H1 (cell line): ENCODE results near the gene CGB3.

Experiments used
- RXRA ChIP-seq: IDR thresholded peaks from 2 replicates; pipeline ENCODE4 v1.6.1; 2011; ENCODE audit warnings: low read depth, mild to moderate bottlenecking, low read length, moderate library complexity; ENCODE audit not compliant: insufficient read depth
- SAP30 ChIP-seq: fragments of 300-600 bp; sonication (generic); IDR thresholded peaks from 2 replicates; pipeline ENCODE4 v1.7.1; 2012; ENCODE audit warnings: low read length, moderate library complexity, mild to moderate bottlenecking, inconsistent platforms; ENCODE audit not compliant: insufficient read depth, insufficient replicate concordance
- SIN3A ChIP-seq, 2 experiments: IDR thresholded peaks in 1 of 2; conservative IDR thresholded peaks in 1 of 2; 2 replicates each; pipeline ENCODE4 v1.6.1; 2011 to 2012; ENCODE audit warnings: low read length in 2 of 2, improper control_type of control experiment in 1 of 2, low read depth in 1 of 2, mild to moderate bottlenecking in 1 of 2
- USF2 ChIP-seq: IDR thresholded peaks from 2 replicates; pipeline ENCODE4 v1.6.1; 2011; ENCODE audit warnings: low read length, improper control_type of control experiment
- TF ChIP-seq, protein P1 (sequence below), 3 experiments: IDR thresholded peaks; 1 replicate in 2 of 3; 2 replicates in 1 of 3; pipeline versions ENCODE4 v1.5.1 to v1.6.1; 2011; ENCODE audit warnings: low read length in 3 of 3, mild to moderate bottlenecking in 3 of 3, inconsistent platforms in 2 of 3, low read depth in 1 of 3, moderate library complexity in 1 of 3; ENCODE audit not compliant: insufficient read depth in 1 of 3; ENCODE audit errors: control extremely low read depth in 1 of 3

GRCh38 chr19:49067554-49067953 is 43.4 kb upstream of the CGB3 start:
- TF ChIP-seq, protein P1, sequence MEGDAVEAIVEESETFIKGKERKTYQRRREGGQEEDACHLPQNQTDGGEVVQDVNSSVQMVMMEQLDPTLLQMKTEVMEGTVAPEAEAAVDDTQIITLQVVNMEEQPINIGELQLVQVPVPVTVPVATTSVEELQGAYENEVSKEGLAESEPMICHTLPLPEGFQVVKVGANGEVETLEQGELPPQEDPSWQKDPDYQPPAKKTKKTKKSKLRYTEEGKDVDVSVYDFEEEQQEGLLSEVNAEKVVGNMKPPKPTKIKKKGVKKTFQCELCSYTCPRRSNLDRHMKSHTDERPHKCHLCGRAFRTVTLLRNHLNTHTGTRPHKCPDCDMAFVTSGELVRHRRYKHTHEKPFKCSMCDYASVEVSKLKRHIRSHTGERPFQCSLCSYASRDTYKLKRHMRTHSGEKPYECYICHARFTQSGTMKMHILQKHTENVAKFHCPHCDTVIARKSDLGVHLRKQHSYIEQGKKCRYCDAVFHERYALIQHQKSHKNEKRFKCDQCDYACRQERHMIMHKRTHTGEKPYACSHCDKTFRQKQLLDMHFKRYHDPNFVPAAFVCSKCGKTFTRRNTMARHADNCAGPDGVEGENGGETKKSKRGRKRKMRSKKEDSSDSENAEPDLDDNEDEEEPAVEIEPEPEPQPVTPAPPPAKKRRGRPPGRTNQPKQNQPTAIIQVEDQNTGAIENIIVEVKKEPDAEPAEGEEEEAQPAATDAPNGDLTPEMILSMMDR (IDR thresholded peaks at IDR 0.05; ENCODE audit: control extremely low read depth in 1 of 3, insufficient read depth in 1 of 3, low read depth in 1 of 3, low read length in 3 of 3), result no peak
- no peak for TF ChIP-seq SAP30
- TF ChIP-seq SIN3A (conservative IDR thresholded peaks at IDR 0.05 in 1 of 2, IDR thresholded peaks at IDR 0.05 in 1 of 2; ENCODE audit: low read depth in 1 of 2, low read length in 2 of 2), result no peak
- no peak for TF ChIP-seq RXRA
- no peak for TF ChIP-seq USF2
